AG10803 (cell line): ENCODE data around the gene NEMF.
"Not testable (repeated sequence)": the region's sequence is repeated elsewhere in the genome, so short reads cannot be mapped to it uniquely, and the experiment has no call there.

Experiments
- DNase-seq: peaks from one replicate; pipeline ENCODE4 v3.0.0; 2010; ENCODE audit warnings: low read depth
- H3K4me3 ChIP-seq: 2 replicates; pipeline ENCODE4 v1.5.1; 2011; ENCODE audit warnings: mild to moderate bottlenecking, low read length, control low read depth
- CTCF ChIP-seq: conservative IDR thresholded peaks from 2 replicates; pipeline ENCODE4 v1.5.1; 2011; ENCODE audit warnings: mild to moderate bottlenecking, low read length, control low read depth, inconsistent platforms

The NEMF gene

GRCh38 chr14:49882826-49883694 is 30.5 kb upstream of the NEMF start:
- H3K4me3 ChIP-seq, result no peak overlapping the region
- DNase-seq, result no peak
- TF ChIP-seq CTCF, result no peak

- TF ChIP-seq CTCF, result no peak
- no peak for DNase-seq
- H3K4me3 ChIP-seq, result no peak overlapping the region
Observed at GRCh38 chr14:49881350-49882001, 28.9 kb upstream of the NEMF start.

GRCh38 chr14:49880267-49881064 is 27.9 kb upstream of the NEMF start:
- no peak for DNase-seq
- TF ChIP-seq CTCF, result no peak
- H3K4me3 ChIP-seq, result no peak overlapping the region

- H3K4me3 ChIP-seq, result no peak overlapping the region
- peak; percentile 59 for DNase-seq
- peak; percentile 71 for TF ChIP-seq CTCF
Observed at GRCh38 chr14:49879646-49880204, 27.1 kb upstream of the NEMF start.

GRCh38 chr14:49876563-49877127 is 24.1 kb upstream of the NEMF start:
- no peak for TF ChIP-seq CTCF
- no peak for DNase-seq
- no peak overlapping the region for H3K4me3 ChIP-seq

GRCh38 chr14:49875640-49876198 is 23.1 kb upstream of the NEMF start:
- no peak overlapping the region for H3K4me3 ChIP-seq
- DNase-seq, result no peak
- no peak for TF ChIP-seq CTCF

GRCh38 chr14:49873548-49873947 is 21.0 kb upstream of the NEMF start:
- H3K4me3 ChIP-seq, DNase-seq: not testable (repeated sequence)
